Esophagus squamous epithelium (tissue), 5 donors: Measurements from ENCODE around the gene RIMOC1. TPM values are rescaled to one million over a fixed set of nuclear protein-coding genes. Genes with fewer than 3 reads are reported as not detected.

Experiments used
- DNase-seq: peaks from one replicate; lab custom pipeline; 2025; lab: John Stamatoyannopoulos, UW
- H3K27ac ChIP-seq, 4 donors: fragments of 200-600 bp; sonication (generic); one replicate each; pipeline ENCODE4 v1.5.1; 2016 to 2019; ENCODE audit warnings: mild to moderate bottlenecking in 1 of 4
- H3K27me3 ChIP-seq, 4 donors: fragments of 200-600 bp; sonication (generic); 1 replicate in 3 of 4; 2 replicates in 1 of 4; pipeline versions ENCODE4 v1.5.1 to v1.6.0; 2017 to 2021; ENCODE audit warnings: antibody characterized with exemption in 1 of 4
- H3K36me3 ChIP-seq, 3 donors: fragments of 200-600 bp; sonication (generic); one replicate each; pipeline ENCODE4 v1.5.1; 2016 to 2019
- H3K4me1 ChIP-seq, 3 donors: fragments of 200-600 bp; sonication (generic); one replicate each; pipeline ENCODE4 v1.5.1; 2017 to 2019
- H3K4me3 ChIP-seq, 4 donors: fragments of 200-600 bp; sonication (generic); 1 replicate in 3 of 4; 2 replicates in 1 of 4; pipeline ENCODE4 v1.5.1; 2016 to 2019; ENCODE audit warnings: mild to moderate bottlenecking in 2 of 4, moderate library complexity in 1 of 4
- H3K9me3 ChIP-seq, 3 donors: fragments of 200-600 bp; sonication (generic); one replicate each; pipeline ENCODE4 v1.5.1; 2016 to 2019
- CTCF ChIP-seq, 6 experiments: fragments of 450-650 bp in 4 of 6; fragments of 200-600 bp in 2 of 6; sonication (generic) in 2 of 6; IDR thresholded peaks; one replicate each; pipeline ENCODE4 v1.5.1; 2016 to 2019; ENCODE audit warnings: antibody characterized with exemption in 6 of 6, mild to moderate bottlenecking in 4 of 6, moderate library complexity in 4 of 6
- POLR2A ChIP-seq, 4 donors: fragments of 450-650 bp; IDR thresholded peaks; one replicate each; pipeline ENCODE4 v1.6.1; 2017; ENCODE audit warnings: antibody characterized with exemption in 4 of 4, mild to moderate bottlenecking in 4 of 4, moderate library complexity in 3 of 4
- WGBS, 2 donors: methylation state at CpG; one replicate each; pipeline ENCODE4 v1.1.5; 2018; 5-methylcytosine and 5-hydroxymethylcytosine counted together
- intact Hi-C: fragments of 100-400 bp; cut with DNase I; formaldehyde crosslinking; loops from one replicate; pipeline ENCODE4 v1.15.0; 2022
- total RNA-seq, 4 donors: library from RNA; depleted of rRNA; stranded (reverse); fragments of >200 nt; gene quantifications; one replicate each; pipeline ENCODE4 v1.1.0, GENCODE V29; 2016
- donor health status: DM: yes; HTN: yes; CAD: no.

Gene RIMOC1
- total RNA-seq, 4 donors from 2014 or later: 11.9 to 16.4 (median 14.2) TPM

- Histone ChIP-seq H3K36me3 (peaks cover 0 to 41% (median 11%) of the 10 kb centered on the region in 3 donors), H3K27ac (no peak overlapping the region), H3K27me3 (no peaks in the 10 kb centered on the region), H3K4me1 (peaks cover 3 to 21% (median 3%) of the 10 kb centered on the region in 3 donors), H3K9me3 (no peaks in the 10 kb centered on the region), H3K4me3 (no peak overlapping the region)
- DNase-seq: no peak
- TF ChIP-seq POLR2A (IDR thresholded peaks at IDR 0.05) (no peak), CTCF (IDR thresholded peaks at IDR 0.05) (no peak)
- intact Hi-C loops: loop anchor here (10.0 kb wide), 1 partner anchor 61 kb away; the partner anchor contains the start of gene FBXO4
Measured at GRCh38 chr5:41863871-41864486, 40.2 kb upstream of the RIMOC1 start.

GRCh38 chr5:41869151-41869723, 34.9 kb upstream of the RIMOC1 start:
- Histone ChIP-seq H3K27ac (peak overlapping the region; percentile 91 to 96 (median 95)), H3K27me3 (no peaks in the 10 kb centered on the region), H3K36me3 (peaks cover 0 to 6% (median 0%) of the 10 kb centered on the region in 3 donors), H3K4me3 (peak overlapping the region; percentile 67 to 83 (median 80)), H3K9me3 (no peaks in the 10 kb centered on the region), H3K4me1 (peaks cover 15 to 65% (median 17%) of the 10 kb centered on the region in 3 donors)
- 2 to 12% methylated on average over 15 of the region's 28 CpGs for WGBS, 2 donors
- DNase-seq: no peak
- TF ChIP-seq CTCF (IDR thresholded peaks at IDR 0.05) (no peak), POLR2A (IDR thresholded peaks at IDR 0.05) (no peak)
- intact Hi-C loops: loop anchor here (10.0 kb wide), 1 partner anchor 56 kb away; the partner anchor contains the start of gene FBXO4

GRCh38 chr5:41869724-41870626, 34.2 kb upstream of the RIMOC1 start, which contains the start of gene OXCT1:
TSS of gene OXCT1 (minus strand) at chr5:41870425. CDS start at chr5:41870358, 67 bp downstream.
- DNase-seq: peak; percentile 48
- no peak for TF ChIP-seq CTCF (IDR thresholded peaks at IDR 0.05)
- peak in 3 of 4 donors; percentile 78 to 93 (median 91) for TF ChIP-seq POLR2A (IDR thresholded peaks at IDR 0.05)
- intact Hi-C loops: loop anchor here (10.0 kb wide), 1 partner anchor 55 kb away; the partner anchor contains the start of gene FBXO4
- Histone ChIP-seq H3K4me1 (peaks cover 15 to 65% (median 17%) of the 10 kb centered on the region in 3 donors), H3K9me3 (no peaks in the 10 kb centered on the region), H3K36me3 (peaks cover 0 to 6% (median 0%) of the 10 kb centered on the region in 3 donors), H3K27ac (peak within 1 kb of the TSS; percentile 91 to 96 (median 95)), H3K27me3 (no peaks in the 10 kb centered on the region), H3K4me3 (peak within 1 kb of the TSS; percentile 67 to 83 (median 80))
- WGBS, 2 donors: 0% methylated on average over 7 to 20 of the region's 82 CpGs

- Histone ChIP-seq H3K36me3 (peaks cover 0 to 6% (median 0%) of the 10 kb centered on the region in 3 donors), H3K9me3 (no peaks in the 10 kb centered on the region), H3K27ac (peak overlapping the region; percentile 91 to 96 (median 95)), H3K4me3 (peak overlapping the region; percentile 67 to 83 (median 80)), H3K4me1 (peaks cover 15 to 65% (median 17%) of the 10 kb centered on the region in 3 donors), H3K27me3 (no peaks in the 10 kb centered on the region)
- intact Hi-C loops: no loop called here
- TF ChIP-seq POLR2A (IDR thresholded peaks at IDR 0.05) (peak in 1 of 4 donors; percentile 11), CTCF (IDR thresholded peaks at IDR 0.05) (no peak)
- 7 to 29% methylated on average over 6 to 8 of the region's 16 CpGs for WGBS, 2 donors
- no peak for DNase-seq
Measured at GRCh38 chr5:41870627-41871048, 33.5 kb upstream of the RIMOC1 start.
